ENCODE measurements around the gene BPIFA2.
"Not testable (repeated sequence)": the region's sequence is repeated elsewhere in the genome, so short reads cannot be mapped to it uniquely, and the experiment has no call there.

The BPIFA2 gene

DNA sequence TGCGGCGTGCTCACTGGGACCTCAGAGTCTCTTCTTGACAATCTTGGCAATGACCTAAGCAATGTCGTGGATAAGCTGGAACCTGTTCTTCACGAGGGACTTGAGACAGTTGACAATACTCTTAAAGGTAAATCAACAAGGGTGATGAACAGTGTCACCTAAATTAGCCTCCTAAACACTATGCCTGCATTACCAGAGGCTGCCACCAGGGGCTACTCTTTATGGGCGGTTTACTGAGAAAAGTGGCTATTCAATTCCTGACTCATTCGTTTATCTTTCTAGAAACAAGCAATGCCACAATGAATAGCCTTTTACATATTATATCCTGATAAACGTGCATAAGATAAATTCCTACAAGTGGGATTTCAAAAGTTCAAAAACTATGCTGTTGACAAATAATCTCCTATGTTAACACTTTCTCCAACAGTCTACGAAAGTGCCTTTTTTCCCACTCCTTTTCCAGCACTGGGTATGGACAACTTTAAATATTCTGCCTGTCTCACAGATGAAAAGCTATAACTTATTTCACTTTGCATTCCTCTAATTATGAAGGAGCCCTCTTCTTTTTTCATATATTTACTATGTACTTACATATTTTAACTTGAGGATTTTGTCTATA, 1.3 kb downstream of the BPIFA2 start:
- TF ChIP-seq POLR2A (IDR thresholded peaks at IDR 0.05; ENCODE audit: low read length): no peak
- DNase-seq: peak; percentile 20 to 43

- peak in 1 of 2 experiments; percentile 2 for DNase-seq
- TF ChIP-seq GATA1 (IDR thresholded peaks at IDR 0.05; ENCODE audit: low read depth, low read length) (no peak), POLR2A (IDR thresholded peaks at IDR 0.05; ENCODE audit: low read length) (no peak)
These were observed 4.8 kb downstream of the BPIFA2 start for GRCh38 chr20:33172781-33173180.

DNA sequence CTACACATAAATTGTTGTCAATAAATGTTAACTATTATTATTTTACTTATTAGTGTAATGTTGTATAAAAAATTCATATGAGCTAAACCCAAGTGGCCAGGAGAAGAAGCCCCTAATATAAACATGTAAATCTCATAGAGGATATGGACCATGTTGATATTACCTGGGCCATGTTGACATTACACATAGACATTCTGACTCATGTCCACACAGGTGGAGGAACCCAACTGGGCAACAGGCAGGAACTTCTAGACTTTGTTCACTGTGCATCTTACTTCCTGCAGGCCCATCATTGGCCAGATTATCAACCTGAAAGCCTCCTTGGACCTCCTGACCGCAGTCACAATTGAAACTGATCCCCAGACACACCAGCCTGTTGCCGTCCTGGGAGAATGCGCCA, 7.2 kb downstream of the BPIFA2 start:
- no peak for DNase-seq
- TF ChIP-seq GATA1 (IDR thresholded peaks at IDR 0.05; ENCODE audit: low read depth, low read length): no peak
- TF ChIP-seq POLR2A (IDR thresholded peaks at IDR 0.05; ENCODE audit: low read length): no peak

- TF ChIP-seq POLR2A (IDR thresholded peaks at IDR 0.05; ENCODE audit: low read length) (no peak), GATA1 (IDR thresholded peaks at IDR 0.05; ENCODE audit: low read depth, low read length) (no peak)
- no peak for DNase-seq
These were observed 8.1 kb downstream of the BPIFA2 start for GRCh38 chr20:33176101-33176500.

GRCh38 chr20:33177866-33178265, 9.9 kb downstream of the BPIFA2 start:
- TF ChIP-seq POLR2A (IDR thresholded peaks at IDR 0.05; ENCODE audit: low read length) (no peak), GATA1 (IDR thresholded peaks at IDR 0.05; ENCODE audit: low read depth, low read length) (no peak)
- no peak for DNase-seq

DNA sequence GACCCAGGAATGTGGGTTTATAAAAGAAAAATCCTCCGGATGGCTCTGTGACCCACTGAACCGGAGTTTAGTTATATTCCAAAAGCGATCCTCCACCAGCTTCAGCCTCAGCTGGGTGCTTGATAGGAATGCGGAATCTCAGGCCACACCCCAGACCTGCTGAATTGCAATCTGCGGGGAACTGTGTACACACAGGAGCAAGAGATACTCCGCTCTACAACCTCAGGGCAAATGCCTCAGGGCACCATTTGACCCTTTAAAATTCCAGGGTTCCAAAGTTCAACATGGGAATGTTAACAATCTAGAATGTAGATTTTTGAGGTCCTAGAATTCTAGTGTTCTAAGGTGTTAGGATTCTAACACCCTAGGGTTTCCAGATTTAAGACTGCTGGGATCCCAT, 10.8 kb downstream of the BPIFA2 start:
- TF ChIP-seq POLR2A (IDR thresholded peaks at IDR 0.05; ENCODE audit: low read length): no peak
- no peak for TF ChIP-seq GATA1 (IDR thresholded peaks at IDR 0.05; ENCODE audit: low read depth, low read length)
- DNase-seq: no peak

DNA sequence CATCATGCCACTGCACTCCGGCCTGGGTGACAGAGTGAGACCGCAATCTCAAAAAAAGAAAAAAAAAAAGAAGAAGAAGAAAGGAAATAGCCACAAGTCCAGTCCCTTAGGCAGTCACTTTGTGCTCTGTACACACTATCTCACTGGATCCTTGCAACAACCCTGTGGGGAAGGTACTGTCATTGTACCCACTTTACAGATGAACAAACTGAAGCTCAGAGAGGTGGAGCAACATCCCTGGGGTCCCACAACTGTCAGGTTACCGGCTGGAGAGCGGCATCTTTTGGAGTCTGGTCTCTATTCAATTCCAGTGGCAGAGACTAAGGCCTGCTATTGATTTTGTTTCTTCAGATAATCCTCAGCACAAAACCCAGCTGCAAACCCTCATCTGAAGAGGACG, 12.2 kb downstream of the BPIFA2 start:
- TF ChIP-seq GATA1 (IDR thresholded peaks at IDR 0.05; ENCODE audit: low read depth, low read length) (no peak), POLR2A (IDR thresholded peaks at IDR 0.05; ENCODE audit: low read length) (no peak)
- DNase-seq: no peak

DNA sequence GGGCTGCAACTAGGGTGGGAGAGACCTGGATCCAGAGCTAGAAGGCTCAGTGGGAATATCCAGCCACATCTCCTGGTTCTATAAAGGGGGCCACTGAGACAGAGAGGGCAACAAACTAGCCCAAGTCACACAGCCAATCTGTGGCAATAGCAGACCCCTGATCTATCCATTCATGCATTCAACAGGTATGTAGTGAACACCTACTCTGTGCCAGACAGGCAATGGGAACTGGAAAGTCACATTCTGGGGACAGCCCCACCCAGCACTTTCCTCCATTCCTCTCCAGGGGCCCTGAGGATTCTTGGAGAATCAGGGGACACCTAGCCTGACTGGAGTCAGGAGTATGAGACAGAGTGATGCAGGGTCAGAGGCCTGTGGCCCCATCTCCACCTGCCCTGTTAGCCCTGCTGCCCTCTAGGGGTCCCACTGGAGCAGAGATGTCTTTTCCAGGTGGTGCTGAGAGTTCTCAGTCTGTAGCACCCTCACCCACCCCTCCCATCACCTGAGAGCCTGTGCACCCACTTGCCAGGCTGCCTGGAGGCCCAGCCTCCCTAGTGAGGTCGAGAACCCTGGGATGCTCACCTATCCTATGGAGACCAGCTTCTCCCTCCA, 13.6 kb downstream of the BPIFA2 start:
- no peak for TF ChIP-seq GATA1 (IDR thresholded peaks at IDR 0.05; ENCODE audit: low read depth, low read length)
- no peak for TF ChIP-seq POLR2A (IDR thresholded peaks at IDR 0.05; ENCODE audit: low read length)
- no peak for DNase-seq

- DNase-seq: no peak
- no peak for TF ChIP-seq GATA1 (IDR thresholded peaks at IDR 0.05; ENCODE audit: low read depth, low read length)
- TF ChIP-seq POLR2A (IDR thresholded peaks at IDR 0.05; ENCODE audit: low read length): no peak
These were observed 15.4 kb downstream of the BPIFA2 start for GRCh38 chr20:33183312-33183711.

DNA sequence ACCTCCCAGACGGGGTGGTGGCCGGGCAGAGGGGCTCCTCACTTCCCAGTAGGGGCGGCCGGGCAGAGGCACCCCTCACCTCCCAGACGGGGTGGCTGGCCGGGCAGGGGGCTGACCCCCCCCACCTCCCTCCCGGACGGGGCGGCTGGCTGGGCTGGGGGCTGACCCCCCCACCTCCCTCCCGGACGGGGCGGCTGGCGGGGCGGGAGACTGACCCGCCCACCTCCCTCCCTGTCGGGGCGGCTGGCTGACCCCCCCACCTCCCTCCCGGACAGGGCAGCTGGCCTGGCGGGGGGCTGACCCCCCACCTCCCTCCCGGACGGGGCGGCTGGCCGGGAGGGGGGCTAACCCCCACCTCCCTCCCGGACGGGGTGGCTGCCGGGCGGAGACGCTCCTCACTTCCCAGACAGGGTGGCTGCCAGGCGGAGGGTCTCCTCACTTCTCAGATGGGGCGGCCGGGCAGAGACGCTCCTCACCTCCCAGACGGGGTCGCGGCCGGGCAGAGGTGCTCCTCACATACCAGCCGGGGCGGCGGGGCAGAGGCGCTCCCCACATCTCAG, 17.2 kb downstream of the BPIFA2 start:
- not testable (repeated sequence) for DNase-seq

- DNase-seq: no peak
- no peak for TF ChIP-seq POLR2A (IDR thresholded peaks at IDR 0.05; ENCODE audit: low read length)
- no peak for TF ChIP-seq GATA1 (IDR thresholded peaks at IDR 0.05; ENCODE audit: low read depth, low read length)
These were observed 19.5 kb downstream of the BPIFA2 start for GRCh38 chr20:33187491-33187890.

DNA sequence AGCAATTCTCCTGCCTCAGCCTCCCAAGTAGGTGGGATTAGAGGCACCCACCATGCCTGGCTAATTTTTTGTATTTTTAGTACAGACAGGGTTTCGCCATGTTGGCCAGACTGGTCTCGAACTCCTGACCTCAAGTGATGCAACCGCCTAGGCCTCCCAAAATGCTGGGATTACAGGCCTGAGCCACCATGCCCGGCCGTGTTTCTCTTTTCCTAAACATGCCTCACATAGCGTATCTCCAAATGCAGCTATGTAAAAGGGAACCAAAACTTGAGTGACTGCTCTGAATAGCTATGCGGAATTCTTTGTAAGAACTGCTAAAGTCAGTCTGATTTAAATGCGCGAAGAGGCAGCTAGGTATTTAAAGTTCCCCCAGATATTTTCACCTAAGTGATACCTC, 20.5 kb downstream of the BPIFA2 start:
- DNase-seq: no peak
- TF ChIP-seq POLR2A (IDR thresholded peaks at IDR 0.05; ENCODE audit: low read length) (no peak), GATA1 (IDR thresholded peaks at IDR 0.05; ENCODE audit: low read depth, low read length) (no peak)

DNA sequence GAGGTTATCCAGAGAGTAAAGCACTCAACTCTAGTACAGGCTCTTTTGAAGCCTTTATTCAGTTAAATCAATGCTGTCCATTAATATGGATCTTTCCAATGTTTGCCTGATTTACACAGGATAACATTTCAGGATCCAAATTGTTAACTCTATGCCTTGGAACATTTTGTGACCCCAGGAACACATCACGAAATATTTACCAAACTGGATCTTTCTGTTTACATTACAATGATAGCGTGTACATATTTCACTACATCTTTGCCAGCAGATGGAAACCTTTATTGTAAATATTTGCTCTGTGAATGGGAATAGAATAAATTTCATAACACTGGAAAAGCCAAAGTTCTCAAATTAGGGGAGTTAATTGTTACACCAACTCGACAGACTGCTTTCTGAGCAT, 23.5 kb downstream of the BPIFA2 start:
- TF ChIP-seq GATA1 (IDR thresholded peaks at IDR 0.05; ENCODE audit: low read depth, low read length): no peak
- TF ChIP-seq POLR2A (IDR thresholded peaks at IDR 0.05; ENCODE audit: low read length): no peak
- no peak for DNase-seq

DNA sequence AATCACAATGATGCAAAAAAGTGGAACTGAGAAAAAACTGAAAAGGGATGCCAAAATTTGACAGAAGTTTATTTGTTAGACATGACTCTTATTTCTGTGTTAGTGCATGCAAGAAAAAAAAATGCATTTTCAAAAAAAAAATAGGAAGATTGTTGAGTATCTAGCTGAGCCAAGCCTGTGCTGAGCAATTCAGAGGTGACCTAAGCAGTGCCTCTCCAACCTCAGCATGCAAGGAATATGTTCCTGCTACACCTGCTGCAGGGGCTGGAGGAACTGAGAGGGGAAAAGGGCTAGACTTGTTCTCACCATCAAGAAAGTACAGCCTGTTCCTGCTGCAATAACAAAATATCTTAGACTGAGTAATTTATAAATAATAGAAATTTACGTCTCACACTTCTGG, 24.0 kb downstream of the BPIFA2 start:
- no peak for DNase-seq
- TF ChIP-seq POLR2A (IDR thresholded peaks at IDR 0.05; ENCODE audit: low read length): no peak
- no peak for TF ChIP-seq GATA1 (IDR thresholded peaks at IDR 0.05; ENCODE audit: low read depth, low read length)

- TF ChIP-seq POLR2A (IDR thresholded peaks at IDR 0.05; ENCODE audit: low read length) (no peak), GATA1 (IDR thresholded peaks at IDR 0.05; ENCODE audit: low read depth, low read length) (no peak)
- no peak for DNase-seq
These were observed 25.0 kb downstream of the BPIFA2 start for GRCh38 chr20:33192912-33193501.

All from erythroblast (primary cell).